ENCODE measurements around the gene NT5C3B. TPM values are rescaled to one million over a fixed set of nuclear protein-coding genes. Genes with fewer than 3 reads are reported as not detected.

Gene NT5C3B
- total RNA-seq, 2 experiments from 2014 or later: 25.7 to 29.7 TPM

- CTCF ChIA-PET: no interaction called here
- ATAC-seq (ENCODE audit: poor library complexity) (no peak), DNase-seq (no peak)
- Mint-ChIP-seq H3K27ac (no peak overlapping the region), H3K27me3 (no peaks in the 10 kb centered on the region), H3K36me3 (ENCODE audit: low read depth) (peaks cover 7% of the 10 kb centered on the region), H3K4me1 (ENCODE audit: low read depth) (peaks cover 14% of the 10 kb centered on the region), H3K4me3 (no peak overlapping the region), H3K9me3 (no peaks in the 10 kb centered on the region)
- intact Hi-C loops (cut with DNase I, micrococcal nuclease): no loop called here
- H3K9me3 ChIP-seq (ENCODE audit: control insufficient read depth in 1 of 2, insufficient read depth in 1 of 2, low read length in 2 of 2): no peaks in the 10 kb centered on the region
- no peaks in the 10 kb centered on the region for H3K36me3 ChIP-seq (ENCODE audit: insufficient read depth, low read length)
- POLR2A ChIA-PET: no interaction called here
- no peaks in the 10 kb centered on the region for H3K27me3 ChIP-seq (ENCODE audit: control insufficient read depth in 1 of 2, insufficient read depth in 2 of 2, low read length in 2 of 2)
- no peak for TF ChIP-seq CTCF (IDR thresholded peaks at IDR 0.05)
- peaks cover 22% of the 10 kb centered on the region for H3K4me1 ChIP-seq (ENCODE audit: insufficient read depth, low read length)
- no peak overlapping the region for H3K27ac ChIP-seq (ENCODE audit: low read depth in 1 of 2, low read length in 2 of 2)
- no peak overlapping the region for H3K4me3 ChIP-seq (ENCODE audit: low read length)
These were observed 29.2 kb downstream of the NT5C3B start for GRCh38 chr17:41806685-41807445.

- Mint-ChIP-seq H3K9me3 (no peaks in the 10 kb centered on the region), H3K4me1 (ENCODE audit: low read depth) (peaks cover 5% of the 10 kb centered on the region), H3K27ac (no peak overlapping the region), H3K36me3 (ENCODE audit: low read depth) (no peaks in the 10 kb centered on the region), H3K4me3 (no peak overlapping the region), H3K27me3 (peaks cover 5% of the 10 kb centered on the region)
- Histone ChIP-seq H3K27ac (ENCODE audit: low read depth in 1 of 2, low read length in 2 of 2) (no peak overlapping the region), H3K36me3 (ENCODE audit: insufficient read depth, low read length) (no peaks in the 10 kb centered on the region), H3K27me3 (ENCODE audit: control insufficient read depth in 1 of 2, insufficient read depth in 2 of 2, low read length in 2 of 2) (no peaks in the 10 kb centered on the region), H3K4me3 (ENCODE audit: low read length) (no peak overlapping the region), H3K9me3 (ENCODE audit: control insufficient read depth in 1 of 2, insufficient read depth in 1 of 2, low read length in 2 of 2) (no peaks in the 10 kb centered on the region), H3K4me1 (ENCODE audit: insufficient read depth, low read length) (peaks cover 12% of the 10 kb centered on the region)
- CTCF ChIA-PET: no interaction called here
- ATAC-seq (ENCODE audit: poor library complexity) (no peak), DNase-seq (no peak)
- POLR2A ChIA-PET: no interaction called here
- intact Hi-C loops (cut with DNase I, micrococcal nuclease): no loop called here
- no peak for TF ChIP-seq CTCF (IDR thresholded peaks at IDR 0.05)
These were observed 32.7 kb downstream of the NT5C3B start for GRCh38 chr17:41803049-41804020.

GRCh38 chr17:41801374-41802271 is 34.4 kb downstream of the NT5C3B start:
- Histone ChIP-seq H3K36me3 (ENCODE audit: insufficient read depth, low read length) (no peaks in the 10 kb centered on the region), H3K4me3 (ENCODE audit: low read length) (no peak overlapping the region), H3K27ac (ENCODE audit: low read depth in 1 of 2, low read length in 2 of 2) (no peak overlapping the region), H3K9me3 (ENCODE audit: control insufficient read depth in 1 of 2, insufficient read depth in 1 of 2, low read length in 2 of 2) (no peaks in the 10 kb centered on the region), H3K4me1 (ENCODE audit: insufficient read depth, low read length) (peaks cover 12% of the 10 kb centered on the region), H3K27me3 (ENCODE audit: control insufficient read depth in 1 of 2, insufficient read depth in 2 of 2, low read length in 2 of 2) (no peaks in the 10 kb centered on the region)
- H3K36me3 Mint-ChIP-seq (ENCODE audit: low read depth): no peaks in the 10 kb centered on the region
- no peaks in the 10 kb centered on the region for H3K9me3 Mint-ChIP-seq
- DNase-seq (peak; percentile 58 to 86 (median 72)), ATAC-seq (ENCODE audit: poor library complexity) (peak; percentile 93)
- intact Hi-C loops (cut with DNase I, micrococcal nuclease): loop anchor here (1.0 kb wide), 1 partner anchor 63 kb away; no protein-coding TSS in a partner anchor
- TF ChIP-seq CTCF (IDR thresholded peaks at IDR 0.05): peak; percentile 96
- peaks cover 5% of the 10 kb centered on the region for H3K27me3 Mint-ChIP-seq
- ChIA-PET CTCF (interaction anchor here (0.6 to 2.2 kb wide), 7 partner anchors 10 to 581 kb away, joined by 3 to 11 read pairs (median 4); partner anchors contain the start of genes JUP and P3H4), POLR2A (interaction anchor here (0.6 to 1.6 kb wide), 2 partner anchors 10 to 1689 kb away, joined by 3 to 5 read pairs; partner anchors contain the start of gene P3H4)
- H3K4me3 Mint-ChIP-seq: no peak overlapping the region
- no peak overlapping the region for H3K27ac Mint-ChIP-seq
- H3K4me1 Mint-ChIP-seq (ENCODE audit: low read depth): peaks cover 5% of the 10 kb centered on the region
